Mesenchymal stem cell (in vitro differentiated cells and primary cell): Measurements from ENCODE around the gene POLR1G.

ENCODE experiments used
- DNase-seq: peaks from one replicate; pipeline ENCODE4 v3.0.0-alpha.2; 2013
- H2AFZ ChIP-seq: one replicate; pipeline ENCODE4 v1.6.1; 2013; ENCODE audit warnings: low read depth, mild to moderate bottlenecking, control low read depth, inconsistent platforms, low read length, moderate library complexity
- H2AK5ac ChIP-seq: 2 replicates; pipeline ENCODE4 v1.6.1; 2013; ENCODE audit warnings: low read length, moderate library complexity, mild to moderate bottlenecking, inconsistent platforms; ENCODE audit not compliant: severe bottlenecking
- H2BK120ac ChIP-seq: one replicate; pipeline ENCODE4 v1.6.1; 2013; ENCODE audit warnings: low read depth, mild to moderate bottlenecking, inconsistent platforms, low read length, moderate library complexity
- H2BK12ac ChIP-seq, 2 experiments: one replicate each; pipeline ENCODE4 v1.6.1; 2013; ENCODE audit warnings: inconsistent platforms in 2 of 2, low read length in 2 of 2, mild to moderate bottlenecking in 2 of 2, moderate library complexity in 2 of 2, control low read depth in 1 of 2
- H2BK15ac ChIP-seq: one replicate; pipeline ENCODE4 v1.6.1; 2013; ENCODE audit warnings: mild to moderate bottlenecking, low read depth, inconsistent platforms; ENCODE audit not compliant: poor library complexity, severe bottlenecking
- H2BK5ac ChIP-seq: 2 replicates; pipeline ENCODE4 v1.6.1; 2013; ENCODE audit warnings: low read depth, mild to moderate bottlenecking, low read length, control low read depth, inconsistent platforms; ENCODE audit not compliant: poor library complexity, severe bottlenecking
- H3K14ac ChIP-seq, 2 experiments: one replicate each; pipeline ENCODE4 v1.6.1; 2013; ENCODE audit warnings: inconsistent platforms in 2 of 2, low read length in 2 of 2, control low read depth in 1 of 2, mild to moderate bottlenecking in 1 of 2, moderate library complexity in 1 of 2
- H3K18ac ChIP-seq, 2 experiments: one replicate each; pipeline ENCODE4 v1.6.1; 2013; ENCODE audit warnings: inconsistent platforms in 2 of 2, low read length in 2 of 2, control low read depth in 1 of 2, low read depth in 1 of 2, mild to moderate bottlenecking in 1 of 2
- H3K23ac ChIP-seq, 2 experiments: one replicate each; pipeline ENCODE4 v1.6.1; 2013; ENCODE audit warnings: inconsistent platforms in 2 of 2, low read length in 2 of 2, mild to moderate bottlenecking in 2 of 2, moderate library complexity in 2 of 2, control low read depth in 1 of 2
- H3K27ac ChIP-seq: 2 replicates; pipeline ENCODE4 v1.5.1; 2013; ENCODE audit warnings: mild to moderate bottlenecking, moderate library complexity, low read length, control low read depth, inconsistent platforms; ENCODE audit not compliant: poor library complexity, severe bottlenecking
- H3K27me3 ChIP-seq, 2 experiments: 2 replicates each; pipeline versions ENCODE4 v1.6.1 to v1.7.0; 2013; ENCODE audit warnings: low read length in 2 of 2, mild to moderate bottlenecking in 2 of 2, moderate library complexity in 2 of 2, control low read depth in 1 of 2, inconsistent platforms in 1 of 2; ENCODE audit not compliant: control insufficient read depth in 1 of 2, insufficient read depth in 1 of 2
- H3K36me3 ChIP-seq, 2 experiments: 2 replicates each; pipeline versions ENCODE4 v1.6.1 to v1.7.0; 2013; ENCODE audit warnings: low read length in 2 of 2, control low read depth in 1 of 2, inconsistent platforms in 1 of 2, low read depth in 1 of 2, mild to moderate bottlenecking in 1 of 2; ENCODE audit not compliant: insufficient read depth in 2 of 2, control insufficient read depth in 1 of 2
- H3K4ac ChIP-seq, 2 experiments: one replicate each; pipeline ENCODE4 v1.6.1; 2013; ENCODE audit warnings: inconsistent platforms in 2 of 2, low read length in 2 of 2, mild to moderate bottlenecking in 2 of 2, moderate library complexity in 2 of 2, control low read depth in 1 of 2, low read depth in 1 of 2
- H3K4me1 ChIP-seq: 2 replicates; pipeline ENCODE4 v1.6.1; 2013; ENCODE audit warnings: low read depth, low read length, control low read depth; ENCODE audit not compliant: control insufficient read depth, insufficient read depth
- H3K4me2 ChIP-seq: 2 replicates; pipeline ENCODE4 v1.6.1; 2013; ENCODE audit warnings: low read length, mild to moderate bottlenecking, inconsistent platforms; ENCODE audit not compliant: poor library complexity, severe bottlenecking
- H3K4me3 ChIP-seq, 2 experiments: 2 replicates each; pipeline versions ENCODE4 v1.5.1 to v1.7.0; 2013; ENCODE audit warnings: low read length in 2 of 2, mild to moderate bottlenecking in 2 of 2, control low read depth in 1 of 2, low read depth in 1 of 2; ENCODE audit not compliant: insufficient read depth in 1 of 2
- H3K79me1 ChIP-seq: replicated peaks from 2 replicates; pipeline ENCODE4 v1.6.1; 2013; ENCODE audit warnings: mild to moderate bottlenecking, control low read depth, low read length, inconsistent platforms; ENCODE audit not compliant: poor library complexity, severe bottlenecking
- H3K9ac ChIP-seq: 2 replicates; pipeline ENCODE4 v1.7.0; 2013; ENCODE audit warnings: mild to moderate bottlenecking, low read length, moderate library complexity
- H3K9me3 ChIP-seq: 2 replicates; pipeline ENCODE4 v1.7.0; 2013; ENCODE audit warnings: mild to moderate bottlenecking, low read length; ENCODE audit not compliant: control insufficient read depth
- H4K8ac ChIP-seq: one replicate; pipeline ENCODE4 v1.6.1; 2013; ENCODE audit warnings: inconsistent platforms, mild to moderate bottlenecking, low read length, moderate library complexity
- H4K91ac ChIP-seq: one replicate; pipeline ENCODE4 v1.6.1; 2013; ENCODE audit warnings: mild to moderate bottlenecking, low read length, inconsistent platforms
- WGBS: methylation state at CpG from one replicate; pipeline ENCODE4 v1.1.7; 2013; ENCODE audit warnings: mixed read lengths; 5-methylcytosine and 5-hydroxymethylcytosine counted together

POLR1G gene

DNA sequence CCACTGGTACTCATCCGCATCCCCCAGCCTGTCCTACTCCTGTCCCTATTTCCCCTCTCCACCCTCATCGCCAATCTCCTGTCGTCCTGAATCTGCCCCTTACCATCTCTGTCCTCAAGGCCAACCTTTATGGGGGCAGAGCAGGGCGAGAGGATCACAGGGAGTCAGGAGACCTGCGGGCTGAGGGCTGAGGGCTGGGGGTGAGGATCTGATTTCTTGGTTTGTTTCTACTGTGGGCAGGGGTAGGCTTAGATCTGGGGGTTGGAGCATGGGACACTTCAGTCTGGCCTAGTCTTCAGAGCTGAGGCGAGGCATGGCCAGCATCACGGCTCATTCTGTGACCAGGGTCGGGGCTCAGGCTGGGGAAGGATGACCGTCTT lies 33.8 kb downstream of the POLR1G start:
- H3K79me1 ChIP-seq: no peaks in the 10 kb centered on the region
- H3K4me2 ChIP-seq: peak overlapping the region; percentile 78
- H2BK5ac ChIP-seq: no peak overlapping the region
- 73% methylated on average over 7 of the region's 9 CpGs for WGBS
- no peaks in the 10 kb centered on the region for H3K36me3 ChIP-seq
- H3K27me3 ChIP-seq: no peaks in the 10 kb centered on the region
- peak overlapping the region; percentile 25 to 92 for H3K18ac ChIP-seq
- peak overlapping the region in 1 of 2 experiments; percentile 94 for H3K4ac ChIP-seq
- H3K27ac ChIP-seq: no peak overlapping the region
- peak overlapping the region; percentile 92 for H2BK15ac ChIP-seq
- H2BK12ac ChIP-seq: peak overlapping the region; percentile 22 to 96
- H2AK5ac ChIP-seq: no peak overlapping the region
- H2BK120ac ChIP-seq: peak overlapping the region; percentile 56
- no peak overlapping the region for H3K23ac ChIP-seq
- H3K4me3 ChIP-seq: peak overlapping the region; percentile 71 to 72
- H2AFZ ChIP-seq: peak overlapping the region; percentile 70
- peak overlapping the region; percentile 80 for H4K8ac ChIP-seq
- no peaks in the 10 kb centered on the region for H3K9me3 ChIP-seq
- peak overlapping the region; percentile 79 for H4K91ac ChIP-seq
- H3K4me1 ChIP-seq: peaks cover 21% of the 10 kb centered on the region
- DNase-seq: no peak
- H3K9ac ChIP-seq: peak overlapping the region; percentile 85
- peak overlapping the region in 1 of 2 experiments; percentile 57 for H3K14ac ChIP-seq

DNA sequence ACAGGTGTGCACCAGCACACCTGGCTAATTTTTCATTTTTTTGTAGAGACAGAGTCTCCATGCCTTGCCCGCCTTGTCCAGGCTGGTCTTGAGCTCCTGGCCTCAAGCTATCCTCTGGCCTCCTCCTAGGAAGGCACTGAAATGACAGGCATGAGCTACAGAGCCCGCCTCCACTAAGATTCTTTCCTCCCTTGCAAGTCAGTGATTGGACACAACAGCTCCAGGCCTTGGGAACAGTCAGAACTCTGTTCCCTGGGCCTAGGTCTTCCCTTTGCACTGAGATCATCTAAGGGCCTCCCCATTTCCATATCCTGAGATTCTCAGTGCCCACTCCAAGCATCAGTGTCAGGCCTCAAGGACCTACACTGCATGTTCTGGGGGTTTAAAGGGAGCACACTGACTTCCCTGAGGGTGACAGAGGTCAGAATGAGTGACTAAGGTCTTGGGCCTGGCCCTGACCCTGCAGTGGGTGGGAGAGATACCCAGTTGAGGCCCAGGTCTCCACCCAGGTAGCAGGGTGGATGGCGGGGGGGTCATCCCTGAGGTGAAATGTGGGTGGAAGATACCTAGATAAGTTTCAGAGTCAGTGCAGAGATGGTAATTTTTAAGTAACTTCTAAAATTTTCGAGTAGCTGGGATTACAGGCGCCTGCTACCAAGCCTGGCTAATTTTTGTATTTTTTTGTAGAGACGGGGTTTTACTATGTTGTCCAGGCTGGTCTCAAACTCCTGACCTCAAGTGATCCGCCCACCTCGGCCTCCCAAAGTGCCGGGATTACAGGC lies 34.6 kb downstream of the POLR1G start:
- H4K91ac ChIP-seq: peak overlapping the region; percentile 12
- H3K27me3 ChIP-seq: no peaks in the 10 kb centered on the region
- H2AFZ ChIP-seq: peak overlapping the region; percentile 70
- no peak overlapping the region for H3K27ac ChIP-seq
- peak overlapping the region; percentile 21 for H4K8ac ChIP-seq
- no peak overlapping the region for H3K4me3 ChIP-seq
- H3K18ac ChIP-seq: peak overlapping the region in 1 of 2 experiments; percentile 76
- H3K79me1 ChIP-seq: no peaks in the 10 kb centered on the region
- peaks cover 21% of the 10 kb centered on the region for H3K4me1 ChIP-seq
- no peak overlapping the region for H2BK15ac ChIP-seq
- peak overlapping the region in 1 of 2 experiments; percentile 45 for H3K14ac ChIP-seq
- no peak overlapping the region for H2BK5ac ChIP-seq
- H3K4me2 ChIP-seq: no peak overlapping the region
- H2BK120ac ChIP-seq: no peak overlapping the region
- DNase-seq: peak; percentile 79
- H2AK5ac ChIP-seq: no peak overlapping the region
- 94% methylated on average over 9 of the region's 9 CpGs for WGBS
- H3K9me3 ChIP-seq: no peaks in the 10 kb centered on the region
- peak overlapping the region in 1 of 2 experiments; percentile 92 for H3K23ac ChIP-seq
- H3K9ac ChIP-seq: peak overlapping the region; percentile 36
- H2BK12ac ChIP-seq: peak overlapping the region; percentile 6 to 95
- H3K36me3 ChIP-seq: no peaks in the 10 kb centered on the region
- H3K4ac ChIP-seq: peak overlapping the region in 1 of 2 experiments; percentile 26

GRCh38 chr19:45442408-45442777 lies 35.9 kb downstream of the POLR1G start:
- Histone ChIP-seq H3K27ac (no peak overlapping the region), H3K9ac (peak overlapping the region; percentile 92), H3K23ac (no peak overlapping the region), H2BK120ac (no peak overlapping the region), H3K36me3 (no peaks in the 10 kb centered on the region), H4K91ac (no peak overlapping the region), H3K9me3 (no peaks in the 10 kb centered on the region), H2BK12ac (peak overlapping the region; percentile 67 to 87), H3K4ac (no peak overlapping the region), H2AFZ (no peak overlapping the region), H3K79me1 (no peaks in the 10 kb centered on the region), H2AK5ac (no peak overlapping the region), H3K4me3 (no peak overlapping the region), H3K4me1 (peaks cover 21% of the 10 kb centered on the region), H3K4me2 (no peak overlapping the region), H3K18ac (peak overlapping the region in 1 of 2 experiments; percentile 26), H3K27me3 (no peaks in the 10 kb centered on the region), H3K14ac (no peak overlapping the region), H2BK5ac (no peak overlapping the region), H4K8ac (no peak overlapping the region), H2BK15ac (peak overlapping the region; percentile 65)
- no peak for DNase-seq
- 100% methylated on average over 2 of the region's 2 CpGs for WGBS

DNA sequence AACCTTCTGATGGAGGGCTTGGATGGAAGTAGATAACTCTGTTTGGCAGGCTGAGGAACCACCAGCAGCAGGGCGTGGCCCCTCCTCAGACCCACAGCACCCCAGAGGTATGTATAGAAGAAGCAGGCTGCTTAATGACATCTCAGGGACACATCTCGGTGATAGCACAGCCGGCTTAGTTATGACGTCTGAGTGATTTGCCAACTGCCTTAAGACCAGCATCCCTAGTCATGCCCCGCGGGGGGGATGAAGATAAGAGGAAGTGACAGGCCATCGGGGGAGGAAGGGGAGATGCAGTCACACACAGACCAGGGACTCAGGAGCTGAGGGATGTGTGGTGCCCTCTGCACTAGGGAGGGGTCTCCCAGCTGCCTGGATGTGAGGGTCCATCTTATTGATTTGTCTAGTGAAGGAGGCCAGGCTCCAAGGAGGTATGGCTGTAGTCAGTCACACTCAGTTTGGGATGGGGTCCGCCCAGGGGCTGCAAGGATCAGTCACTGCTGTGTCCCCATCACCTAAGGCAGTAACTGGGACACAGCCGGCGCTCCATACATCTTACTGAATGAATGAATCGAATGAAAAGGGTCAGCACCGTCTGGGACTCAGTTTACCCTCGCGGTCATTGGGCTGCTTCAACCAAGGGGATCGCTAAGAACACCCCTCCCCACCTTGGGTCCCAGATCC lies 36.5 kb downstream of the POLR1G start:
- Histone ChIP-seq H3K4me1 (peaks cover 21% of the 10 kb centered on the region), H4K8ac (no peak overlapping the region), H2BK120ac (no peak overlapping the region), H3K23ac (no peak overlapping the region), H3K36me3 (no peaks in the 10 kb centered on the region), H3K79me1 (no peaks in the 10 kb centered on the region), H3K9me3 (no peaks in the 10 kb centered on the region), H2AK5ac (no peak overlapping the region), H3K27me3 (no peaks in the 10 kb centered on the region), H3K4me2 (peak overlapping the region; percentile 90), H3K4ac (peak overlapping the region in 1 of 2 experiments; percentile 2), H4K91ac (peak overlapping the region; percentile 88), H2BK15ac (peak overlapping the region; percentile 65), H3K4me3 (peak overlapping the region; percentile 37 to 79), H2AFZ (no peak overlapping the region), H3K9ac (peak overlapping the region; percentile 92), H3K14ac (peak overlapping the region in 1 of 2 experiments; percentile 53), H3K27ac (no peak overlapping the region), H3K18ac (peak overlapping the region; percentile 47 to 52), H2BK5ac (no peak overlapping the region), H2BK12ac (peak overlapping the region; percentile 67 to 87)
- peak; percentile 83 for DNase-seq
- WGBS: 10% methylated on average over 14 of the region's 15 CpGs
